GM18508 (cell line): ENCODE measurements around the gene TBC1D13.
"Not testable (repeated sequence)": the region's sequence is repeated elsewhere in the genome, so short reads cannot be mapped to it uniquely, and the experiment has no call there.

Source experiments
- ATAC-seq: cut with Tn5 transposase; IDR thresholded peaks from one replicate; pipeline ENCODE4 v1.9.1; 2021; ENCODE audit warnings: moderate number of reproducible peaks; ENCODE audit not compliant: insufficient read depth, unreplicated experiment

The TBC1D13 gene

GRCh38 chr9:128786681-128787601, at the start of gene TBC1D13:
TBC1D13 (plus strand) TSS chr9:128787253; CDS start chr9:128787354, 101 bp downstream.
- ATAC-seq = peak; percentile 49

GRCh38 chr9:128742401-128742800, 44.7 kb upstream of the TBC1D13 start:
- no peak for ATAC-seq

- no peak for ATAC-seq
These were observed 43.6 kb upstream of the TBC1D13 start for GRCh38 chr9:128743421-128743820.

GRCh38 chr9:128747241-128747640, 39.8 kb upstream of the TBC1D13 start:
- ATAC-seq = no peak

GRCh38 chr9:128750926-128751595, 36.0 kb upstream of the TBC1D13 start:
- no peak for ATAC-seq

- no peak for ATAC-seq
These were observed 33.4 kb upstream of the TBC1D13 start for GRCh38 chr9:128753627-128754026.

- no peak for ATAC-seq
These were observed 29.5 kb upstream of the TBC1D13 start for GRCh38 chr9:128757602-128758001.

GRCh38 chr9:128762671-128763449, 24.2 kb upstream of the TBC1D13 start:
- ATAC-seq = no peak

- ATAC-seq = no peak
These were observed 22.7 kb upstream of the TBC1D13 start for GRCh38 chr9:128764361-128764760.

GRCh38 chr9:128765499-128765898, 21.6 kb upstream of the TBC1D13 start:
- no peak for ATAC-seq

- no peak for ATAC-seq
These were observed 18.4 kb upstream of the TBC1D13 start for GRCh38 chr9:128768606-128769005.

GRCh38 chr9:128770286-128771030, 16.6 kb upstream of the TBC1D13 start:
- ATAC-seq = no peak

- no peak for ATAC-seq
These were observed 15.8 kb upstream of the TBC1D13 start for GRCh38 chr9:128771094-128771721.

- ATAC-seq = no peak
These were observed 15.1 kb upstream of the TBC1D13 start, which contains the start of gene ZER1 for GRCh38 chr9:128771745-128772519. ZER1 (minus strand) TSS chr9:128771927; CDS start chr9:128755565, 16,362 bp downstream.

- ATAC-seq = no peak
These were observed 14.0 kb upstream of the TBC1D13 start for GRCh38 chr9:128773049-128773448.

GRCh38 chr9:128774804-128775203, 12.2 kb upstream of the TBC1D13 start:
- ATAC-seq = no peak

GRCh38 chr9:128780093-128780492, 7.0 kb upstream of the TBC1D13 start:
- ATAC-seq = not testable (repeated sequence)

GRCh38 chr9:128781187-128782070, 5.6 kb upstream of the TBC1D13 start:
- no peak for ATAC-seq
